ENCODE measurements around the gene DUOX2. TPM values are rescaled to one million over a fixed set of nuclear protein-coding genes. Genes with fewer than 3 reads are reported as not detected.

Gene DUOX2
- total and polyA plus RNA-seq, 12 donors, result 0.22 to 18.5 (median 1.5) TPM

- intact Hi-C loops (cut with DNase I), result no loop called here
- TF ChIP-seq POLR2A (IDR thresholded peaks at IDR 0.05) (no peak), CTCF (IDR thresholded peaks at IDR 0.05) (no peak)
- H3K27me3 ChIP-seq, result peaks cover 21% of the 10 kb centered on the region
Measured at GRCh38 chr15:45121020-45121419, 7.0 kb upstream of the DUOX2 start.

GRCh38 chr15:45120081-45120972 lies 6.4 kb upstream of the DUOX2 start:
- Histone ChIP-seq H3K36me3 (replicated peaks in 1 of 2) (no peaks in the 10 kb centered on the region), H3K9me3 (replicated peaks in 1 of 3) (no peaks in the 10 kb centered on the region), H3K4me1 (replicated peaks in 1 of 2) (peaks cover 0 to 13% of the 10 kb centered on the region in 2 donors), H3K27ac (no peak overlapping the region), H3K4me3 (no peak overlapping the region), H3K27me3 (peaks cover 28% of the 10 kb centered on the region)
- TF ChIP-seq POLR2A (IDR thresholded peaks at IDR 0.05), result no peak
- TF ChIP-seq CTCF (IDR thresholded peaks at IDR 0.05), result no peak
- WGBS, 4 donors, result 91 to 95% (median 92%) methylated on average over 6 to 10 of the region's 10 CpGs
- intact Hi-C loops (cut with DNase I), result no loop called here
- DNase-seq, result no peak

More at GRCh38 chr15:45121020-45121419, 7.0 kb upstream of the DUOX2 start:
- Histone ChIP-seq H3K4me1 (replicated peaks in 1 of 2) (peaks cover 0 to 13% of the 10 kb centered on the region in 2 donors), H3K27ac (no peak overlapping the region), H3K9me3 (replicated peaks in 1 of 3) (no peaks in the 10 kb centered on the region), H3K4me3 (no peak overlapping the region), H3K36me3 (replicated peaks in 1 of 2) (no peaks in the 10 kb centered on the region)
- no peak for DNase-seq
- WGBS, 4 donors, result 83 to 92% (median 89%) methylated on average over 3 of the region's 3 CpGs

- TF ChIP-seq POLR2A (IDR thresholded peaks at IDR 0.05), result no peak
- TF ChIP-seq CTCF (IDR thresholded peaks at IDR 0.05), result no peak
- H3K27me3 ChIP-seq, result peaks cover 37% of the 10 kb centered on the region
- peaks cover 6 to 13% of the 10 kb centered on the region in 2 donors for H3K4me1 ChIP-seq (replicated peaks in 1 of 2)
- no peak overlapping the region for H3K27ac ChIP-seq
- H3K4me3 ChIP-seq, result no peak overlapping the region
- no peaks in the 10 kb centered on the region for H3K36me3 ChIP-seq (replicated peaks in 1 of 2)
- intact Hi-C loops (cut with DNase I), result loop anchor here in 1 of 2 donors (5.0 to 10.0 kb wide), 3 partner anchors 48 to 144 kb away; no protein-coding TSS in a partner anchor
- DNase-seq, result no peak
- WGBS, 4 donors, result 85 to 88% (median 87%) methylated on average over 3 to 5 of the region's 5 CpGs
- no peaks in the 10 kb centered on the region for H3K9me3 ChIP-seq (replicated peaks in 1 of 3)
Measured at GRCh38 chr15:45118996-45119395, 5.0 kb upstream of the DUOX2 start.

GRCh38 chr15:45118131-45118588 lies 4.2 kb upstream of the DUOX2 start:
- WGBS, 4 donors, result 0 to 1% (median 1%) methylated on average over 6 to 14 of the region's 14 CpGs
- no peak overlapping the region for H3K4me3 ChIP-seq
- intact Hi-C loops (cut with DNase I), result loop anchor here in 1 of 2 donors (5.0 to 10.0 kb wide), 3 partner anchors 49 to 143 kb away; no protein-coding TSS in a partner anchor
- H3K36me3 ChIP-seq (replicated peaks in 1 of 2), result no peaks in the 10 kb centered on the region
- H3K4me1 ChIP-seq (replicated peaks in 1 of 2), result peaks cover 6 to 13% of the 10 kb centered on the region in 2 donors
- H3K27ac ChIP-seq, result no peak overlapping the region
- H3K27me3 ChIP-seq, result peaks cover 45% of the 10 kb centered on the region
- DNase-seq, result peak; percentile 87 to 96 (median 93)
- TF ChIP-seq CTCF (IDR thresholded peaks at IDR 0.05) (peak; percentile 93 to 99 (median 98)), POLR2A (IDR thresholded peaks at IDR 0.05) (no peak)
- no peaks in the 10 kb centered on the region for H3K9me3 ChIP-seq (replicated peaks in 1 of 3)
